HepG2 (cell line): Measurements from ENCODE around the gene BTBD1. TPM values are rescaled to one million over a fixed set of nuclear protein-coding genes. Genes with fewer than 3 reads are reported as not detected.
A peak's percentile ranks its signal among the peaks of the same experiment; 100 is the strongest.

Experiments used
- BATF2 ChIP-seq: sonication (generic); formaldehyde crosslinking; IDR thresholded peaks from 2 replicates; pipeline ENCODE4 v1.8.0; 2022; ENCODE audit warnings: mild to moderate bottlenecking, missing genetic modification reagents, moderate library complexity
- CENPT ChIP-seq: sonication (generic); formaldehyde crosslinking; IDR thresholded peaks from 2 replicates; pipeline ENCODE4 v1.8.0; 2022; ENCODE audit warnings: low read depth, mild to moderate bottlenecking, moderate library complexity, missing genetic modification reagents
- GABPA ChIP-seq, 2 experiments: IDR thresholded peaks; 2 replicates each; pipeline ENCODE4 v1.6.1; 2011 to 2016; ENCODE audit warnings: low read depth in 2 of 2, low read length in 1 of 2, missing biosample characterization in 1 of 2, missing genetic modification characterization in 1 of 2
- HCFC1 ChIP-seq: fragments of 150-350 bp; IDR thresholded peaks from 2 replicates; pipeline ENCODE4 v1.6.1; 2014; ENCODE audit warnings: low read depth, low read length
- MEIS2 ChIP-seq: sonication (generic); formaldehyde crosslinking; IDR thresholded peaks from 2 replicates; pipeline ENCODE4 v1.9.0; 2021; ENCODE audit warnings: mild to moderate bottlenecking, missing genetic modification reagents
- NFRKB ChIP-seq: fragments of 450-650 bp; IDR thresholded peaks from 2 replicates; pipeline ENCODE4 v1.6.1; 2017
- PHF21A ChIP-seq: sonication (generic); formaldehyde crosslinking; IDR thresholded peaks from 2 replicates; pipeline ENCODE4 v1.5.0; 2020; ENCODE audit warnings: mild to moderate bottlenecking, missing genetic modification reagents
- TCF12 ChIP-seq, 2 experiments: fragments of 450-650 bp in 1 of 2; sonication (generic) in 1 of 2; formaldehyde crosslinking in 1 of 2; IDR thresholded peaks; 2 replicates each; pipeline versions ENCODE4 v1.6.1 to v1.8.0; 2017 to 2022; ENCODE audit warnings: antibody characterized with exemption in 1 of 2, mild to moderate bottlenecking in 1 of 2, missing genetic modification reagents in 1 of 2, moderate library complexity in 1 of 2
- TEAD2 ChIP-seq: sonication (generic); formaldehyde crosslinking; IDR thresholded peaks from 2 replicates; pipeline ENCODE4 v1.9.0; 2021; ENCODE audit warnings: missing genetic modification reagents
- ZHX2 ChIP-seq, 2 experiments: sonication (generic) in 1 of 2; formaldehyde crosslinking in 1 of 2; IDR thresholded peaks; 2 replicates each; pipeline versions ENCODE4 v1.6.1 to v1.9.0; 2014 to 2022; ENCODE audit warnings: antibody characterized with exemption in 1 of 2, borderline replicate concordance in 1 of 2, inconsistent platforms in 1 of 2, low read depth in 1 of 2, missing genetic modification reagents in 1 of 2
- ZNF20 ChIP-seq: sonication (generic); formaldehyde crosslinking; IDR thresholded peaks from 2 replicates; pipeline ENCODE4 v1.4.0; 2020; ENCODE audit warnings: mild to moderate bottlenecking, moderate library complexity, missing genetic modification reagents
- ZNF383 ChIP-seq: sonication (generic); formaldehyde crosslinking; IDR thresholded peaks from 2 replicates; pipeline ENCODE4 v1.4.0; 2020; ENCODE audit warnings: missing genetic modification reagents, mild to moderate bottlenecking, borderline replicate concordance
- ZNF577 ChIP-seq: sonication (generic); formaldehyde crosslinking; IDR thresholded peaks from 2 replicates; pipeline ENCODE4 v1.4.0; 2020; ENCODE audit warnings: mild to moderate bottlenecking, low read depth, missing genetic modification reagents, borderline replicate concordance
- polyA plus RNA-seq, 8 experiments: library from polyadenylated mRNA; depleted of rRNA in 3 of 8; stranded (reverse) in 7 of 8; unstranded in 1 of 8; fragments of >200 nt; fragmentation: Illumina TruSeq in 4 of 8; extraction: Trizol in 4 of 8; gene quantifications; 2 replicates each; pipeline versions ENCODE4 v1.2.1 to v1.2.3, GENCODE V29; 2011 to 2016; ENCODE audit warnings: low read depth in 4 of 8, missing spikeins in 1 of 8, mixed read lengths in 1 of 8; ENCODE audit not compliant: insufficient read depth in 1 of 8
- total RNA-seq, 5 experiments: library from RNA; depleted of rRNA; stranded (reverse); fragments of >200 nt; fragmentation: Illumina TruSeq; extraction: Trizol; gene quantifications; 2 replicates each; pipeline ENCODE4 v1.2.3, GENCODE V29; 2016; ENCODE audit warnings: low read depth in 1 of 5
- TF ChIP-seq, protein P1 (sequence below): sonication (generic); formaldehyde crosslinking; IDR thresholded peaks from 2 replicates; pipeline ENCODE4 v1.4.0; 2020; ENCODE audit warnings: missing genetic modification reagents, borderline replicate concordance
- TF ChIP-seq, protein P2 (sequence below): sonication (generic); formaldehyde crosslinking; IDR thresholded peaks from 2 replicates; pipeline ENCODE4 v1.8.0; 2022; ENCODE audit warnings: missing genetic modification reagents, low read depth, mild to moderate bottlenecking, borderline replicate concordance
- TF ChIP-seq, protein P3 (sequence below): sonication (generic); formaldehyde crosslinking; IDR thresholded peaks from 2 replicates; pipeline ENCODE4 v1.4.0; 2020; ENCODE audit warnings: low read depth, mild to moderate bottlenecking, missing genetic modification reagents

The BTBD1 gene
- total and polyA plus RNA-seq, 2 of the 13 experiments (the other 11 are each of a cell fraction or from before 2014, with no cell fraction given): 32.1 to 53.9 TPM

- TF ChIP-seq, protein P1, sequence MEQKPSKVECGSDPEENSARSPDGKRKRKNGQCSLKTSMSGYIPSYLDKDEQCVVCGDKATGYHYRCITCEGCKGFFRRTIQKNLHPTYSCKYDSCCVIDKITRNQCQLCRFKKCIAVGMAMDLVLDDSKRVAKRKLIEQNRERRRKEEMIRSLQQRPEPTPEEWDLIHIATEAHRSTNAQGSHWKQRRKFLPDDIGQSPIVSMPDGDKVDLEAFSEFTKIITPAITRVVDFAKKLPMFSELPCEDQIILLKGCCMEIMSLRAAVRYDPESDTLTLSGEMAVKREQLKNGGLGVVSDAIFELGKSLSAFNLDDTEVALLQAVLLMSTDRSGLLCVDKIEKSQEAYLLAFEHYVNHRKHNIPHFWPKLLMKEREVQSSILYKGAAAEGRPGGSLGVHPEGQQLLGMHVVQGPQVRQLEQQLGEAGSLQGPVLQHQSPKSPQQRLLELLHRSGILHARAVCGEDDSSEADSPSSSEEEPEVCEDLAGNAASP (CRISPR knock-in tag): 0 out of 2 replicates have a peak, but pooled peaks have one; percentile 27
- TF ChIP-seq ZNF383 (CRISPR knock-in tag) (no peak), MEIS2 (peak; percentile 61), NFRKB (no peak), CENPT (CRISPR knock-in tag) (no peak), PHF21A (CRISPR knock-in tag) (peak; percentile 74; the same call in 1 of the 2 replicates), GABPA (IDR thresholded peaks at IDR 0.05; ENCODE audit: low read depth, low read length) (peak; percentile 92), GABPA (CRISPR knock-in tag; IDR thresholded peaks at IDR 0.05; ENCODE audit: low read depth) (peak; percentile 94), TCF12 (IDR thresholded peaks at IDR 0.05) (no peak), TCF12 (CRISPR knock-in tag; IDR thresholded peaks at IDR 0.05) (0 out of 2 replicates have a peak, but pooled peaks have one; percentile 51), ZHX2 (IDR thresholded peaks at IDR 0.05; ENCODE audit: low read depth) (peak; percentile 62; the same call in 1 of the 2 replicates), ZHX2 (CRISPR knock-in tag; IDR thresholded peaks at IDR 0.05; ENCODE audit: borderline replicate concordance) (peak; percentile 69), ZNF20 (CRISPR knock-in tag) (no peak), ZNF577 (CRISPR knock-in tag) (no peak), HCFC1 (peak; percentile 59), TEAD2 (CRISPR knock-in tag) (0 out of 2 replicates have a peak, but pooled peaks have one; percentile 26), BATF2 (CRISPR knock-in tag) (peak; percentile 70; the same call in 1 of the 2 replicates)
- TF ChIP-seq, protein P2, sequence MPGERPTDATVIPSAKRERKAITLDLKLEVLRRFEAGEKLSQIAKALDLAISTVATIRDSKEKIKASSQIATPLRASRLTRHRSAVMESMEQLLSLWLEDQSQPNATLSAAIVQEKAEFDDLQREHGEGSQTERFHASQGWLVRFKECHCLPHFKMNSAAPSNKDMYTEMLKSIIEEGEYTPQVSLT: no peak
- TF ChIP-seq, protein P3, sequence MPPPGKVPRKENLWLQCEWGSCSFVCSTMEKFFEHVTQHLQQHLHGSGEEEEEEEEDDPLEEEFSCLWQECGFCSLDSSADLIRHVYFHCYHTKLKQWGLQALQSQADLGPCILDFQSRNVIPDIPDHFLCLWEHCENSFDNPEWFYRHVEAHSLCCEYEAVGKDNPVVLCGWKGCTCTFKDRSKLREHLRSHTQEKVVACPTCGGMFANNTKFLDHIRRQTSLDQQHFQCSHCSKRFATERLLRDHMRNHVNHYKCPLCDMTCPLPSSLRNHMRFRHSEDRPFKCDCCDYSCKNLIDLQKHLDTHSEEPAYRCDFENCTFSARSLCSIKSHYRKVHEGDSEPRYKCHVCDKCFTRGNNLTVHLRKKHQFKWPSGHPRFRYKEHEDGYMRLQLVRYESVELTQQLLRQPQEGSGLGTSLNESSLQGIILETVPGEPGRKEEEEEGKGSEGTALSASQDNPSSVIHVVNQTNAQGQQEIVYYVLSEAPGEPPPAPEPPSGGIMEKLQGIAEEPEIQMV (CRISPR knock-in tag): 0 out of 2 replicates have a peak, but pooled peaks have one; percentile 63
These were observed 55.6 kb downstream of the BTBD1 start, which contains the start of gene C15orf40 (continued) for GRCh38 chr15:83011271-83012075.
